GM19372 (cell line): ENCODE data around the gene GPR119.
"Not testable (repeated sequence)": the region's sequence is repeated elsewhere in the genome, so short reads cannot be mapped to it uniquely, and the experiment has no call there.

Experiments
- ATAC-seq: cut with Tn5 transposase; IDR thresholded peaks from one replicate; pipeline ENCODE4 v1.9.1; 2021; ENCODE audit warnings: mild to moderate bottlenecking, low read depth, moderate library complexity; ENCODE audit not compliant: unreplicated experiment

Gene GPR119

GRCh38 chrX:130340271-130340670 lies 45.2 kb downstream of the GPR119 start:
- no peak for ATAC-seq

GRCh38 chrX:130339408-130340222 lies 45.9 kb downstream of the GPR119 start, which contains the start of gene SLC25A14:
SLC25A14 (plus strand) TSS chrX:130339919; CDS start chrX:130340279, 360 bp downstream.
- ATAC-seq = peak; percentile 97

GRCh38 chrX:130338869-130339268 lies 46.6 kb downstream of the GPR119 start:
- ATAC-seq = not testable (repeated sequence)

GRCh38 chrX:130336531-130336930 lies 48.9 kb downstream of the GPR119 start:
- no peak for ATAC-seq
